ENCODE data around the gene RNF146. TPM values are rescaled to one million over a fixed set of nuclear protein-coding genes. Genes with fewer than 3 reads are reported as not detected.

The RNF146 gene
- total RNA-seq, 1 donor from 2014 or later = 46.8 TPM

Other genes starting within 250 kb of the RNF146 start
- 5.4 and 32.3 TPM in 2 replicates for gene RSPO3, start 148.2 kb upstream of the RNF146 start, total RNA-seq (ENCODE audit: low replicate concordance)
- 40.5 and 48.4 TPM in 2 replicates for gene ECHDC1, start 76.7 kb downstream of the RNF146 start, total RNA-seq (ENCODE audit: low replicate concordance)
- 3.3 and 7.8 TPM in 2 replicates for gene KIAA0408, start 192.5 kb downstream of the RNF146 start, total RNA-seq (ENCODE audit: low replicate concordance)

Measured in type B pancreatic cell (in vitro differentiated cells).